Left lung (tissue), 10 donors: Measurements from ENCODE around the gene COG4. TPM values are rescaled to one million over a fixed set of nuclear protein-coding genes. Genes with fewer than 3 reads are reported as not detected.

Source experiments
- ATAC-seq: fragments of 200-7000 bp; cut with Tn5 transposase; one replicate; pipeline ENCODE4 v1.9.1; 2020; ENCODE audit warnings: moderate library complexity
- DNase-seq, 4 donors: peaks; one replicate each; pipeline ENCODE4 v3.0.0-alpha.2; 2013 to 2020
- H3K27ac ChIP-seq, 2 donors: fragments of 200-600 bp; sonication (generic) in 1 of 2; one replicate each; pipeline versions ENCODE4 v1.5.0 to v1.8.0; 2020 to 2021
- H3K27me3 ChIP-seq, 2 donors: fragments of 200-600 bp; sonication (generic) in 1 of 2; one replicate each; pipeline versions ENCODE4 v1.5.0 to v1.8.0; 2020 to 2021
- H3K36me3 ChIP-seq, 2 donors: fragments of 200-600 bp; sonication (generic) in 1 of 2; one replicate each; pipeline versions ENCODE4 v1.5.0 to v1.8.0; 2020 to 2021
- H3K4me1 ChIP-seq, 2 donors: fragments of 200-600 bp; one replicate each; pipeline ENCODE4 v1.8.0; 2021
- H3K4me3 ChIP-seq, 2 donors: fragments of 200-600 bp; sonication (generic) in 1 of 2; one replicate each; pipeline versions ENCODE4 v1.5.0 to v1.8.0; 2020 to 2021; ENCODE audit warnings: mild to moderate bottlenecking in 1 of 2
- H3K9me3 ChIP-seq, 2 donors: fragments of 200-600 bp; sonication (generic) in 1 of 2; one replicate each; pipeline versions ENCODE4 v1.5.0 to v1.8.0; 2020 to 2021
- intact Hi-C, 2 donors: fragments of 100-400 bp; cut with DNase I; formaldehyde crosslinking; loops; one replicate each; pipeline versions ENCODE4 v1.11.2 to v1.14.2; 2022
- polyA plus RNA-seq, 6 donors: library from polyadenylated mRNA; unstranded; fragments of 120-200 nt; gene quantifications; one replicate each; pipeline ENCODE4 v1.2.1, GENCODE V29; 2013; ENCODE audit not compliant: insufficient read length in 6 of 6
- total RNA-seq, 2 donors: library from RNA; stranded (reverse); fragmentation: NEBNext Ultra II Directional; extraction: Animal tissue kit (Norgen Biotek cat#: 25700); gene quantifications; one replicate each; pipeline ENCODE4 v1.2.1, GENCODE V29; 2021
- TF ChIP-seq, protein P1 (sequence below), 2 donors: fragments of 200-600 bp; sonication (generic) in 1 of 2; IDR thresholded peaks; one replicate each; pipeline versions ENCODE4 v1.5.0 to v1.8.0; 2021; ENCODE audit warnings: antibody characterized with exemption in 2 of 2
- donor health status: DM: no; HTN: yes; CAD: no.
- donor health status: DM: no; HTN: no; CAD: no.

Gene COG4
- total and polyA plus RNA-seq, 8 donors: 56.0 to 66.7 (median 59.1) TPM

DNA sequence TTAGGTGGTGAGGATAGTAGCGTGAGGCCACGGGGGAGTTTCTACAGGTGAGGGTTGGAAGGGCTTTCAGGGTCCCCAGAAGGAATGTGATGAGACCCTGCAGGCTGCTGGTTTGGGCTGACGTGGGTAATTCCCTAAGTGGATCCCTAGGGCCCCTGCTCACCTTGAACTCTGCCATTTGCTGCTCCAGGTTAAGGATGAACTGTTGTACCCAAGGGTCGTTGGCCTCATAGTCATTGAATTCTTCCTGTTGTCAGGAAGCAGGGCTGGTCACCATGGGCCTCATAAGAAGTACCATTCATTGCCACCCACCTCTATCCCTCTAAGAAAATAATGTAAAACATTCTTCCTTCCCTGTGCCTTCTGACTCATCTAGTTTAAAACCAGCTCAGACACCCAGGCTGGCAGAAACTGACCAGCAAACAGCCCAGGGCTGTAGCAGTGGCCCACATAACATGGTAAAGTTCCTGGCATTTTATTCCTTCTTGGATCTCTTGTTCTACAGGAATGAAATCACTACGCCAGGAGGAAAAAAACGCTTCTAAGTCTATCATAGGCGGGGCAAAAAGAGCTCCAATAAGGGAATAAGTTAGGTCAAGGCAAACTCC is 41.3 kb downstream of the COG4 start:
- TF ChIP-seq, protein P1, sequence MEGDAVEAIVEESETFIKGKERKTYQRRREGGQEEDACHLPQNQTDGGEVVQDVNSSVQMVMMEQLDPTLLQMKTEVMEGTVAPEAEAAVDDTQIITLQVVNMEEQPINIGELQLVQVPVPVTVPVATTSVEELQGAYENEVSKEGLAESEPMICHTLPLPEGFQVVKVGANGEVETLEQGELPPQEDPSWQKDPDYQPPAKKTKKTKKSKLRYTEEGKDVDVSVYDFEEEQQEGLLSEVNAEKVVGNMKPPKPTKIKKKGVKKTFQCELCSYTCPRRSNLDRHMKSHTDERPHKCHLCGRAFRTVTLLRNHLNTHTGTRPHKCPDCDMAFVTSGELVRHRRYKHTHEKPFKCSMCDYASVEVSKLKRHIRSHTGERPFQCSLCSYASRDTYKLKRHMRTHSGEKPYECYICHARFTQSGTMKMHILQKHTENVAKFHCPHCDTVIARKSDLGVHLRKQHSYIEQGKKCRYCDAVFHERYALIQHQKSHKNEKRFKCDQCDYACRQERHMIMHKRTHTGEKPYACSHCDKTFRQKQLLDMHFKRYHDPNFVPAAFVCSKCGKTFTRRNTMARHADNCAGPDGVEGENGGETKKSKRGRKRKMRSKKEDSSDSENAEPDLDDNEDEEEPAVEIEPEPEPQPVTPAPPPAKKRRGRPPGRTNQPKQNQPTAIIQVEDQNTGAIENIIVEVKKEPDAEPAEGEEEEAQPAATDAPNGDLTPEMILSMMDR (IDR thresholded peaks at IDR 0.05): no peak
- intact Hi-C loops: no loop called here
- ATAC-seq: no peak

DNA sequence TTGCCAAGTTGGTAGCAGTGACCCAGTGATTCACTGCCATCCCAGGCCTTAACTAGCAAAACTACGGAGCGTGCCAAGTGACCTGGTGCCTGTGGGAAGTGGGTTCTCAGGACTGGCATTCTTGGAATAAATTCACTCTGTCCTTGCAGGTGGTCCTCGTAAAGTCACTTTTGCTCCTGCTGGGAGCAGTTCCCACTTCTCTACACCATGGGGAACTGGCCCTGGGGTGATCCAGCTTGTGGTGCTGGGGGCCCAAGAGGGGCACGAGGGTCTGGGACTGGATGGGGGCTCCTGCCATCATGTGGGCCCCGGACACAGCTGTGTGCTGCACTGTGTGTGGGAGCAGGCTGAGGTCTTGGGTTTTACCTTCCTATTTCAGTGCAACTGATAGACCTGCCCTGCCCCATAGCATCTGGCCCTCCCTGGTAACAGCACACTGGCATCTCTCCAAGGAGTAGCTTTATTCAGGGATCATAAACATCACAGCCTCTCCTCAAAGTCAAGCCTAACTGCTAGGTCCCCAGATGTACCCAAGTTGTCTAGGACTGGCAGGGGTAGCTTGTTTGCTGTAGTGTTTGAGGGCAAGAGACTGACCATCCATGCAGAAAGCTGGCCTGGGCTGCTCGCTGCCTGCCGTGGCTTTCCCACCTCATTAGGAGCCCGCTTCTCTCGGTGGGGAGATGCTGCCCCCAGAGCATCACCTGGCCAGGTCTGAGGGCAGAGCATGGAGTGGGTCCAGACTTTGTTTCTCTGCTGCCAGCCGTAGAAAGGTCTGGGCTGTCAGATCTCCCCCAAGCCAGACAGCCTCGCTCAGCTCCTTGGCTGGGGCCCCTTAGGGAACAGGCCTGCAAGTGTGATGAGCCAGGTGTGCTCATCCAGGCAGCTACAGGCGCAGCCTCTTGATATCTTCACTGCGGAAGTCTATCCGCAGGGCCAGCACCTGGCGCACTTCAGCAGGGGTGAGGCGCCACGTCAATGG is 42.9 kb downstream of the COG4 start:
- ATAC-seq: no peak
- peaks cover 0 to 16% of the 10 kb centered on the region in 2 donors for H3K4me1 ChIP-seq
- no peak overlapping the region for H3K4me3 ChIP-seq
- peak in 1 of 4 donors; percentile 39 for DNase-seq
- intact Hi-C loops: no loop called here
- no peaks in the 10 kb centered on the region for H3K27me3 ChIP-seq
- TF ChIP-seq, protein P1 (IDR thresholded peaks at IDR 0.05): no peak
- H3K27ac ChIP-seq: peak overlapping the region in 1 of 2 donors; percentile 51
- H3K9me3 ChIP-seq: no peaks in the 10 kb centered on the region
- H3K36me3 ChIP-seq: peaks cover 0 to 76% of the 10 kb centered on the region in 2 donors

More for the DNA sequence above, 41.3 kb downstream of the COG4 start:
- Histone ChIP-seq H3K27me3 (no peaks in the 10 kb centered on the region), H3K36me3 (peaks cover 0 to 83% of the 10 kb centered on the region in 2 donors), H3K9me3 (no peaks in the 10 kb centered on the region), H3K4me1 (peaks cover 0 to 12% of the 10 kb centered on the region in 2 donors), H3K27ac (no peak overlapping the region), H3K4me3 (no peak overlapping the region)
- no peak for DNase-seq

DNA sequence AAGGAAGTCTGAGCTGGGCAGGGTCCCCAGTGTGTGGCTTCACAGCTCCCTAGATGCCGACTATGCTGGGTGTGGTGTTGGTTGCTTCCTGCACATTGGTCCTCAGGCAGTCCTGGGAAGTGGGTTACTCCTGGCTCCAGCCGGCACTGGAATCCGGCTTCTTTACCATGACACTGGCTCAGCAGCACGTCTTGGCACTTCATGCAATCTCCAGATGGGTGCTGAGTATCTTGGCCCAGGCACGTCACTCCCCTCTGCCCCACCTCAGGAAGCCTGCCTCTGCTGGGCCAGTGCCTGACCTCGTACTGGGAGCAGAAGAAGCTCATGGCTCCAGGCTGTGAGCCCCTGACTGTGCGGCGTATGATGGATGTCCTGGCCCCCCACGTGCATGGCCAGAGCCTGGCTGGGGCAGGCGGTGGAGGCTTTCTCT is 44.4 kb downstream of the COG4 start:
- DNase-seq (peak in 1 of 4 donors; percentile 52), ATAC-seq (peak; percentile 20)
- Histone ChIP-seq H3K4me1 (peaks cover 0 to 16% of the 10 kb centered on the region in 2 donors), H3K36me3 (peaks cover 0 to 86% of the 10 kb centered on the region in 2 donors), H3K27me3 (no peaks in the 10 kb centered on the region), H3K4me3 (no peak overlapping the region), H3K9me3 (no peaks in the 10 kb centered on the region), H3K27ac (peak overlapping the region in 1 of 2 donors; percentile 51)
- TF ChIP-seq, protein P1 (IDR thresholded peaks at IDR 0.05): no peak
- intact Hi-C loops: loop anchor here in 1 of 2 donors (10.0 kb wide), 1 partner anchor 84 kb away; no protein-coding TSS in a partner anchor

DNA sequence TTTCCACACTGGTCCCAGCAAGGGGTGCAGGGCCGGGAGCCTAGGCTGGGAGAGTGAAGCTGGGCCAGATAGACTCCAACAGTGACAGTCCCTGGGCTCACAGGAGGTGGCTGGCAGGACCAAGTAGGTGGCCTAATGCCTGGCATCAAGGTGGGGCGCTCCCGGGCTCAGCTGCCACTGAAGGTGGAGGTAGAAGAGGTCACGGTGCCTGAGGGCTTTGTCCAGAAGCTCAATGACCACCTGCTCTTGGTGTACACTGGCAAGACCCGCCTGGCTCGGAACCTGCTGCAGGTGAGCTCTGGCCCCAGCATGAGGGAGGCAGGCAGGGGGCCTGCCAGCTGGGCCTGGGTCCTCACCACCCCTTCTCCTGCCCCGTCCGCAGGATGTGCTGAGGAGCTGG is 45.2 kb downstream of the COG4 start:
- Histone ChIP-seq H3K9me3 (no peaks in the 10 kb centered on the region), H3K27ac (peak overlapping the region in 1 of 2 donors; percentile 51), H3K27me3 (no peaks in the 10 kb centered on the region), H3K36me3 (peaks cover 0 to 86% of the 10 kb centered on the region in 2 donors), H3K4me1 (peaks cover 0 to 16% of the 10 kb centered on the region in 2 donors), H3K4me3 (no peak overlapping the region)
- intact Hi-C loops: loop anchor here in 1 of 2 donors (10.0 kb wide), 1 partner anchor 83 kb away; no protein-coding TSS in a partner anchor
- ATAC-seq (no peak), DNase-seq (peak in 1 of 4 donors; percentile 62)
- TF ChIP-seq, protein P1 (IDR thresholded peaks at IDR 0.05): no peak
